HG03342 (cell line): Measurements from ENCODE around the gene MN1.

Experiments used
- ATAC-seq: cut with Tn5 transposase; IDR thresholded peaks from one replicate; pipeline ENCODE4 v1.9.1; 2021; ENCODE audit warnings: mild to moderate bottlenecking, moderate library complexity; ENCODE audit not compliant: unreplicated experiment

Gene MN1

GRCh38 chr22:27800250-27801201 is 1.0 kb downstream of the MN1 start:
- no peak for ATAC-seq

GRCh38 chr22:27799827-27800249 is 1.7 kb downstream of the MN1 start:
- no peak for ATAC-seq

DNA sequence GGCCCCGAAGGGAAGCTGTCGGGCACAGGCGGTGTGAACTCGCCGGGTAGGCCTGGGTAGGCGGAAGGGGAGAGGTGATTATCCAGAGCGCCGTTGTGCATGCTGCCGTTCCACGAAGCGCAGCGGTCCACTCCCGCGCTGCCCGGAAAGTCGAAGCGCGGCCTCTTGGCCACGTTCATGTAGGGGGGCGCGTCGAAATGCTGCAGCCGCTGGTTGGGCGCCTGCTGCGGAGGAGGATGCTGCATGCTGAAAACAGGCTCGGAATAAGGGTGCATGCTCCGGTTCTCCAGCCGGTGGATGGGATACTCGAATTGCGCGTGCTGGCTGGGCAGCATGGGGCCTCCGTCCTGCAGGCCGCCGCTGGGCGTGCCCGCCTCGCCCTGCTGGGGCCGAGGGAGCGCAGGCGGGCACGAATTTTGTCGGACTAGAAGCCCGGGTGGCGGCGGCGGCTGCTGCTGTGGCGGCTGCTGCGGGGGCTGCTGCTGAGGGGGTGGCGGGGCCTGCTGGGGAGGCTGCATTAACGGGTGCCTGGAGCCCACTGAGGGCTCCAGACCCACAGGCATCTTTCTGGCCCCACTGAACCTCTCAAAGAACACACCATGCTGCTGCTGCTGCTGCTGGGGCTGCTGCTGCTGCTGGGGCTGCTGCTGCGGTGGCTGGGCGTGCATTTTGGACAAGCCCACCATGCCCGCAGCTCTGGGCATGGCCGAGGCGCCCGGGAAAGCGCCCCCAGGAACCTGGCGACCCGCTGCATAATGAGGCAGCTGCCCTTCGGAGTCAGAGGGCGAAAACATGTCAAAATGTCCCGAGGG is 2.3 kb downstream of the MN1 start:
- ATAC-seq, result no peak

GRCh38 chr22:27798511-27799014 is 3.0 kb downstream of the MN1 start:
- no peak for ATAC-seq

GRCh38 chr22:27797520-27798391 is 3.8 kb downstream of the MN1 start:
- no peak for ATAC-seq

- ATAC-seq, result no peak
These were observed 4.6 kb downstream of the MN1 start for GRCh38 chr22:27796829-27797519.

GRCh38 chr22:27795696-27796517 is 5.6 kb downstream of the MN1 start:
- ATAC-seq, result no peak

- no peak for ATAC-seq
These were observed 6.5 kb downstream of the MN1 start for GRCh38 chr22:27795053-27795452.

GRCh38 chr22:27794226-27794625 is 7.3 kb downstream of the MN1 start:
- no peak for ATAC-seq

- no peak for ATAC-seq
These were observed 8.0 kb downstream of the MN1 start for GRCh38 chr22:27793576-27793975.

DNA sequence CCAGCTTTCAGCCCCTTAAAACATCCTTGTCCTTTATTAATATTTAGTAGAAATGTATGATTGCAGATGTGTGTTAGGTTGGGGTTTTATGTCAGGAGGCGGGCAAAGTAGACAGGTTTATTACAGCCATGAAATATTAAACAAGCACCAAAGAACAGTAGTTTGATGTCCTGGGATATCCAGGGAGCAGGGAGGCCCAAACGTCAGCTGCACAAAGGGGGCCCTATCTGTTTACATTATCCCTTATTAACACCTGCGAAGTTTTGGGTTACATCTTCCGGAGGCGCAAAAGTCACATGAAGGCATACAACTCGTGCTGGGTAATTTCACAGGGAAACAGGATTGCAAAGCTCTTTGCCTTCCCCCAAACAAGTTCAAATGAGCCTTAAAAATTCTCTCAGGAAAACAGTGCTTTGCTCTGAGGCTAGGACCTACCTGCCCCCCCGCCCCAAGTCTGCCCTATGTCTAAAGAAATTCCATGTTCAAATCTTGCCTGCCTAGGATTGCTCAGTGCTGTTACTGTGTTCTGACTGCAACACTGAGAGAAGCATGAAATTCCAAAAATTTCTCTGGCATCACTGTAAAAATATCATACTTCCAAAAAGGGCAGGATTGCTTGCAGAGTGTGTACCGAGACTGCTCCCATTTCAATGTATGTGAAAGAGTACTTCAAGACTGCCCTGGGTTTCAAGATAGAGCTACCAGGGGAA is 8.9 kb downstream of the MN1 start:
- no peak for ATAC-seq

DNA sequence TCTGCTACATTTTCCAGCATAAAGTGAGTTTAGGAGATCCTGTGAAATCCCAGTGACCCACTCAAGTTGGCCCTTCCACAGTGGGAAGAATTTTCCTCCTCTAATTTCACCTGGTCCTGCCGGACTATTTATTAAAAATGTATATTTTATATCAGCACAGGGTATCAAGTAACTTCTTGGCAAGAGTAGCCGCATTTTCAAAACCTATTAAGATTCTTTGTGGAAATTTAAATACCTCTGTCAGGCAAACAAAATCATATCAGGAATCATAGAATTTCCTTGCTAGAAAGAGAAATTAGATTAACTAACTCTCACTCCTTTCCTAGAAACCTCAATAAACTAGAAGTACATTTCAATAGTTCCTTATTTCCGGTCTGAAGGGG is 9.7 kb downstream of the MN1 start:
- no peak for ATAC-seq

- ATAC-seq, result no peak
These were observed 10.2 kb downstream of the MN1 start for GRCh38 chr22:27791159-27791858.

- ATAC-seq, result no peak
These were observed 11.0 kb downstream of the MN1 start for GRCh38 chr22:27790376-27791158.

DNA sequence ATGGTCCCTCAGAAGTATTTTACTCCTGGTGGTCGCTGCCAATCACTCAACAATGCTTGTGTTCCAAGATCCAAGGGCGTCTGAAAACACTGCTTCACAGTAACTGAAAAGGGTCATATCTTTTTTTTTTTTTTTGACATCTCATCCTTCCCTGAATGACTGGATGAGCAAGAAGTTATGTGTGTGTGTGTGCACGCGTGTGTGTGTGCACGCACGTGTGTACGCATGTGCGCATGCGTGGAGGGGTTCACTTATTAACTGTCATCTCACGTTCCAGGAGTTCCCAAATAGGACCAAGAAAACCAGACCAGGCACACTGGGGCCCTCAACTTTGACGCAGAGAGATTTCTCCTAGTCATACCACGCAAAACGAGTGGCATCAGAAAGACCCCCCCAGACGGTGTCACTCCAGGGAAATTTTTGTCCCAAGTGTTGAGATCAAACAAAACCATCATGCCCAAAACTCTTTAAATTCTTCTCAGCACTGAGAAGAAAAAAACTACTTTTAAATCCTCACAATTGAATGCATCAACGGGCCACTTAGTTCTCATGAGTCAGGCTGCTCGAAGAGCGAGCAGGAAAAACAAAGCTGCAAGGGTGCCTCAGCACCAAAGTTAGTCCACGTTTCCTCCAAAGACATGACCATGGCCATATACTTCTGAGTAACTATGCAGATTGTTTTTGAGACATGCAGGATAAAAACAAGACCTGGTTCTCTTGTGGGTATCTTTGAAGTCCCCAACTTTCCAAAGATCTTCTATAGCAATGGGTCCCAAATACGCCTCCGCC is 12.9 kb downstream of the MN1 start:
- no peak for ATAC-seq

DNA sequence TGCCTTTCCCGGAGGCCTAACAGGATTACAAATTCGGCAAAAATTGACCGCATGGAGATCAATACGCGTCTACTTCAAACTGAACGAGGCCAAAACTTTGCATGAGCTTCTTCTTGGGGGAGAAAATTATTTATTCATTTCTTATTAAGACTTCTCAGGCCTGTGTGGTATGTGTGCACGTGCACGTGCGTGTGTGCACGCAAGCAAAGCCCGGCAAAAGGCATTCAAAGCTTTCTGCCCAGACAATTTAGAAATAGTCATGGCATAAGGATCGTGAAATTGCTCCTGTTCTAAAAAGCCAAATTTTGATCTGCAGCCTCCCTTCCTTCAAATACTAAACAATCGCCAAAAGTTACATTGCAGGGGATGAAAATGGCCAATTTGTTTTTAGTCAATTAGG is 14.6 kb downstream of the MN1 start:
- no peak for ATAC-seq
